Stimulated activated CD4-positive, alpha-beta T cell treated with anti-CD3 and anti-CD28 coated beads, Interleukin-4, amount 100 ng/mL, for 48 hours (primary cell): ENCODE results near the gene COMMD9.
"Not testable (repeated sequence)": the region's sequence is repeated elsewhere in the genome, so short reads cannot be mapped to it uniquely, and the experiment has no call there.

ENCODE experiments used
- DNase-seq, 2 donors: peaks; one replicate each; pipeline ENCODE4 v3.0.0-alpha.2; 2020; ENCODE audit warnings: low read depth in 2 of 2

Gene COMMD9

GRCh38 chr11:36289226-36289852 lies at the start of gene COMMD9:
TSS of gene COMMD9 (minus strand) at chr11:36289424. CDS start at chr11:36289412, 12 bp downstream.
- DNase-seq: peak; percentile 88 to 95

- DNase-seq: no peak
Measured at GRCh38 chr11:36333897-36334296, 44.7 kb upstream of the COMMD9 start.

GRCh38 chr11:36333468-36333867 lies 44.2 kb upstream of the COMMD9 start:
- DNase-seq: no peak

GRCh38 chr11:36330411-36330810 lies 41.2 kb upstream of the COMMD9 start:
- no peak for DNase-seq

- no peak for DNase-seq
Measured at GRCh38 chr11:36328966-36329673, 39.9 kb upstream of the COMMD9 start.

GRCh38 chr11:36326524-36327419 lies 37.5 kb upstream of the COMMD9 start:
- DNase-seq: no peak

GRCh38 chr11:36325403-36325802 lies 36.2 kb upstream of the COMMD9 start:
- DNase-seq: not testable (repeated sequence)

GRCh38 chr11:36324956-36325355 lies 35.7 kb upstream of the COMMD9 start:
- DNase-seq: not testable (repeated sequence)

- DNase-seq: no peak
Measured at GRCh38 chr11:36317992-36318391, 28.8 kb upstream of the COMMD9 start.

- no peak for DNase-seq
Measured at GRCh38 chr11:36316049-36316448, 26.8 kb upstream of the COMMD9 start.

GRCh38 chr11:36314434-36314767 lies 25.2 kb upstream of the COMMD9 start:
- no peak for DNase-seq

GRCh38 chr11:36313750-36314433 lies 24.7 kb upstream of the COMMD9 start:
- no peak for DNase-seq

- no peak for DNase-seq
Measured at GRCh38 chr11:36312611-36313472, 23.6 kb upstream of the COMMD9 start.

- no peak for DNase-seq
Measured at GRCh38 chr11:36311926-36312595, 22.8 kb upstream of the COMMD9 start.

GRCh38 chr11:36309779-36310178 lies 20.6 kb upstream of the COMMD9 start:
- no peak for DNase-seq

- no peak for DNase-seq
Measured at GRCh38 chr11:36308577-36308976, 19.4 kb upstream of the COMMD9 start.

GRCh38 chr11:36306888-36307287 lies 17.7 kb upstream of the COMMD9 start:
- DNase-seq: no peak

GRCh38 chr11:36305047-36305446 lies 15.8 kb upstream of the COMMD9 start:
- no peak for DNase-seq

GRCh38 chr11:36304351-36304750 lies 15.1 kb upstream of the COMMD9 start:
- DNase-seq: no peak

- DNase-seq: no peak
Measured at GRCh38 chr11:36300650-36301049, 11.4 kb upstream of the COMMD9 start.
